K562 (cell line): Measurements from ENCODE around the gene ANAPC13. TPM values are rescaled to one million over a fixed set of nuclear protein-coding genes. Genes with fewer than 3 reads are reported as not detected.

Experiments used
- ATAC-seq: fragments of 200-7000 bp; cut with Tn5 transposase; 3 replicates; pipeline ENCODE4 v1.9.1; 2020; ENCODE audit warnings: moderate library complexity
- BruUV-seq: library from RNA; stranded (reverse); fragments of 400-500 nt; replicated peaks from 2 replicates; lab custom pipeline; 2021; lab: Mats Ljungman, UMichigan
- CTCF ChIA-PET: fragments of 300-600 bp; formaldehyde crosslinking; extraction: SDS; loops from one replicate; lab custom pipeline; 2021; ENCODE audit warnings: low intra/inter-chr PET ratio; lab: Yijun Ruan, JAX
- POLR2A ChIA-PET: fragments of 300-600, 350-650 bp; sonication (Branson Sonifier 250); formaldehyde crosslinking; extraction: SDS; loops from one replicate; lab custom pipeline; 2021; ENCODE audit warnings: antibody characterized with exemption, inconsistent platforms; lab: Yijun Ruan, JAX
- DNase-seq, 4 experiments: peaks; one replicate each; pipeline versions ENCODE4 v3.0.0 to v3.0.0-alpha.2; 2011 to 2018; ENCODE audit warnings: low spot score in 3 of 4, mixed read lengths in 3 of 4; ENCODE audit errors: extremely low read depth in 1 of 4
- FAIRE-seq: peaks from 2 replicates; lab custom pipeline; 2011; peaks lifted over from hg19 to GRCh38; lab: Jason Lieb, UNC
- H2AFZ ChIP-seq: 2 replicates; pipeline ENCODE4 v1.6.0; 2011; ENCODE audit warnings: low read depth, low read length, control low read depth, inconsistent platforms
- H3K27ac ChIP-seq: fragments of 200-600 bp; 3 replicates; pipeline ENCODE4 v1.8.0; 2011; ENCODE audit warnings: low read depth, mild to moderate bottlenecking, control low read depth, inconsistent platforms, low read length, moderate library complexity, mixed read lengths; ENCODE audit errors: extremely low read depth
- H3K27me3 ChIP-seq, 2 experiments: fragments of 300-600 bp in 1 of 2; 2 replicates in 1 of 2; 3 replicates in 1 of 2; pipeline versions ENCODE4 v1.6.0 to v1.8.0; 2011; ENCODE audit warnings: inconsistent platforms in 2 of 2, low read length in 2 of 2, mild to moderate bottlenecking in 1 of 2, mixed read lengths in 1 of 2, moderate library complexity in 1 of 2; ENCODE audit not compliant: control insufficient read depth in 2 of 2, insufficient read depth in 2 of 2
- H3K36me3 ChIP-seq: fragments of 300-600 bp; 3 replicates; pipeline ENCODE4 v1.8.0; 2011; ENCODE audit warnings: mild to moderate bottlenecking, low read length, inconsistent platforms; ENCODE audit not compliant: control insufficient read depth, insufficient read depth
- H3K4me1 ChIP-seq, 2 experiments: fragments of 200-600 bp in 1 of 2; replicated peaks in 1 of 2; 2 replicates in 1 of 2; 3 replicates in 1 of 2; pipeline versions ENCODE4 v1.5.1 to v1.8.0; 2011; ENCODE audit warnings: inconsistent platforms in 2 of 2, low read length in 2 of 2, mild to moderate bottlenecking in 1 of 2, mixed read lengths in 1 of 2, moderate library complexity in 1 of 2; ENCODE audit not compliant: control insufficient read depth in 2 of 2, insufficient read depth in 2 of 2
- H3K4me2 ChIP-seq: 2 replicates; pipeline ENCODE4 v1.6.1; 2011; ENCODE audit warnings: low read length, control low read depth, inconsistent platforms, mixed read lengths; ENCODE audit not compliant: insufficient read depth
- H3K4me3 ChIP-seq: fragments of 200-600 bp; sonication (generic), shearing (Covaris generic); 2 replicates; pipeline ENCODE4 v1.5.1; 2016; ENCODE audit warnings: control low read depth, inconsistent platforms
- H3K79me2 ChIP-seq: fragments of 200-600 bp; 3 replicates; pipeline ENCODE4 v1.8.0; 2011; ENCODE audit warnings: low read length, inconsistent platforms; ENCODE audit not compliant: control insufficient read depth, insufficient read depth
- H3K9ac ChIP-seq, 2 experiments: 2 replicates each; pipeline versions ENCODE4 v1.6.0 to v1.6.1; 2011; ENCODE audit warnings: low read depth in 2 of 2, low read length in 2 of 2, control low read depth in 1 of 2, inconsistent platforms in 1 of 2, mild to moderate bottlenecking in 1 of 2, mixed read lengths in 1 of 2; ENCODE audit not compliant: insufficient read depth in 1 of 2
- H3K9me1 ChIP-seq: one replicate; pipeline ENCODE4 v1.6.0; 2011; ENCODE audit warnings: inconsistent platforms, mild to moderate bottlenecking, low read length, moderate library complexity; ENCODE audit not compliant: control insufficient read depth, insufficient read depth
- H3K9me3 ChIP-seq: replicated peaks from 2 replicates; pipeline ENCODE4 v1.5.1; 2011; ENCODE audit warnings: low read depth, low read length, inconsistent platforms; ENCODE audit not compliant: control insufficient read depth, insufficient read depth
- H4K20me1 ChIP-seq: replicated peaks from 2 replicates; pipeline ENCODE4 v1.6.1; 2011; ENCODE audit warnings: low read length, inconsistent platforms, mixed read lengths; ENCODE audit not compliant: control insufficient read depth, insufficient read depth
- CHD4 ChIP-seq: fragments of 200-600 bp; sonication (generic); IDR thresholded peaks from 3 replicates; pipeline ENCODE4 v1.6.1; 2012; ENCODE audit warnings: low read depth, mild to moderate bottlenecking, mixed read lengths, low read length, inconsistent platforms; ENCODE audit not compliant: insufficient read depth, insufficient replicate concordance, poor library complexity, severe bottlenecking
- DDX20 ChIP-seq: fragments of 450-650 bp; IDR thresholded peaks from 2 replicates; pipeline ENCODE4 v1.6.1; 2016; ENCODE audit warnings: missing genetic modification characterization, low read depth, mild to moderate bottlenecking, missing compliant biosample characterization, moderate library complexity
- FOXM1 ChIP-seq, 2 experiments: fragments of 450-650 bp in 1 of 2; sonication (generic) in 1 of 2; formaldehyde crosslinking in 1 of 2; IDR thresholded peaks; 2 replicates each; pipeline versions ENCODE4 v1.6.1 to v1.9.0; 2017 to 2022; ENCODE audit warnings: low read depth in 2 of 2, mild to moderate bottlenecking in 2 of 2, missing genetic modification reagents in 1 of 2, moderate library complexity in 1 of 2
- HCFC1 ChIP-seq: IDR thresholded peaks from 2 replicates; pipeline ENCODE4 v1.6.1; 2012; ENCODE audit warnings: low read depth, low read length, improper control_type of control experiment
- HES1 ChIP-seq: fragments of 450-650 bp; IDR thresholded peaks from 2 replicates; pipeline ENCODE4 v1.6.1; 2016; ENCODE audit warnings: low read depth, mild to moderate bottlenecking, moderate library complexity
- LARP7 ChIP-seq: fragments of 450-650 bp; IDR thresholded peaks from 2 replicates; pipeline ENCODE4 v1.6.1; 2016
- ZNF197 ChIP-seq: fragments of 200-800 bp; sonication (Bioruptor generic); IDR thresholded peaks from 2 replicates; pipeline ENCODE4 v1.6.1; 2016; ENCODE audit warnings: low read depth, missing genetic modification characterization, missing compliant biosample characterization
- ZNF224 ChIP-seq: sonication (generic); formaldehyde crosslinking; IDR thresholded peaks from 2 replicates; pipeline ENCODE4 v1.8.0; 2022; ENCODE audit warnings: mild to moderate bottlenecking, missing genetic modification reagents
- whole genome bisulfite sequencing: fragments of 100-300 bp; shearing (Covaris generic); methylation state at CpG from one replicate; pipeline ENCODE4 v1.1.6; 2016; ENCODE audit warnings: low coverage, mixed read lengths; ENCODE audit not compliant: insufficient coverage; ENCODE audit errors: missing lambda C conversion rate; 5-methylcytosine and 5-hydroxymethylcytosine counted together
- in situ Hi-C: fragments of 300-500 bp; cut with MboI; formaldehyde crosslinking; loops from 4 replicates; pipeline ENCODE4 v1.15.0; 2018; ENCODE audit warnings: inconsistent platforms, mixed read lengths
- intact Hi-C: fragments of 100-400 bp; cut with micrococcal nuclease; formaldehyde crosslinking; loops from 2 replicates; pipeline ENCODE4 v1.14.2; 2022
- polyA plus RNA-seq, 8 experiments: library from polyadenylated mRNA; depleted of rRNA in 4 of 8; stranded (reverse) in 5 of 8; unstranded in 3 of 8; fragments of >200 nt; fragmentation: Nextera tagmentation in 2 of 8; fragmentation: Illumina TruSeq in 1 of 8; extraction: Ambion mirVana in 2 of 8; extraction: Trizol in 1 of 8; gene quantifications; 2 replicates each; pipeline versions ENCODE4 v1.2.1 to v1.2.3, GENCODE V29; 2011 to 2014; ENCODE audit warnings: inconsistent platforms in 1 of 8, missing spikeins in 1 of 8
- total RNA-seq, 7 experiments: library from RNA; depleted of rRNA in 6 of 7; stranded (reverse); fragments of >200 nt in 6 of 7; fragmentation: Illumina TruSeq in 2 of 7; extraction: Trizol in 2 of 7; gene quantifications; 2 replicates each; pipeline versions ENCODE4 v1.2.1 to v1.2.3, GENCODE V29; 2011 to 2021; ENCODE audit warnings: low replicate concordance in 1 of 7

ANAPC13 gene
- total and polyA plus RNA-seq, 9 of the 15 experiments (the other 6 are each of a cell fraction or from before 2014, with no cell fraction given): 48.5 to 238 (median 68.5) TPM

- Histone ChIP-seq H3K4me2 (no peak overlapping the region), H3K4me3 (no peak overlapping the region), H3K4me1 (no peaks in the 10 kb centered on the region), H3K36me3 (no peaks in the 10 kb centered on the region), H3K9me1 (no peaks in the 10 kb centered on the region), H3K27ac (no peak overlapping the region), H3K9me3 (no peaks in the 10 kb centered on the region), H3K9ac (no peak overlapping the region), H4K20me1 (no peaks in the 10 kb centered on the region), H2AFZ (no peak overlapping the region), H3K79me2 (no peaks in the 10 kb centered on the region), H3K27me3 (peaks cover 10 to 21% of the 10 kb centered on the region in 2 experiments; a peak in 3 of 5 replicates)
- intact Hi-C loops: no loop called here
- CTCF ChIA-PET: no interaction called here
- DNase-seq (no peak), ATAC-seq (no peak), FAIRE-seq (no peak)
- BruUV-seq: no TSS peak
- POLR2A ChIA-PET: no interaction called here
- TF ChIP-seq LARP7: no peak
- TF ChIP-seq ZNF197 (CRISPR knock-in tag): no peak
- no peak for TF ChIP-seq DDX20 (tag)
- TF ChIP-seq CHD4: no peak
- TF ChIP-seq FOXM1 (IDR thresholded peaks at IDR 0.05; ENCODE audit: low read depth): no peak
- no peak for TF ChIP-seq FOXM1 (CRISPR knock-in tag; IDR thresholded peaks at IDR 0.05; ENCODE audit: low read depth)
- TF ChIP-seq ZNF224 (CRISPR knock-in tag): no peak
- no peak for TF ChIP-seq HES1
- TF ChIP-seq HCFC1: no peak
- 0% methylated on average over 3 of the region's 4 CpGs for WGBS
- in situ Hi-C loops: no loop called here
Observed at GRCh38 chr3:134459562-134459961, 26.2 kb downstream of the ANAPC13 start.
